Ramos (cell line): ENCODE results near the gene VAV2.

Experiments used
- in situ Hi-C: fragments of 300-500 bp; cut with MboI; formaldehyde crosslinking; loops from one replicate; pipeline ENCODE4 v1.14.3; 2022; ENCODE audit warnings: low sequenced_read_pairs; ENCODE audit not compliant: unreplicated experiment

The VAV2 gene

DNA sequence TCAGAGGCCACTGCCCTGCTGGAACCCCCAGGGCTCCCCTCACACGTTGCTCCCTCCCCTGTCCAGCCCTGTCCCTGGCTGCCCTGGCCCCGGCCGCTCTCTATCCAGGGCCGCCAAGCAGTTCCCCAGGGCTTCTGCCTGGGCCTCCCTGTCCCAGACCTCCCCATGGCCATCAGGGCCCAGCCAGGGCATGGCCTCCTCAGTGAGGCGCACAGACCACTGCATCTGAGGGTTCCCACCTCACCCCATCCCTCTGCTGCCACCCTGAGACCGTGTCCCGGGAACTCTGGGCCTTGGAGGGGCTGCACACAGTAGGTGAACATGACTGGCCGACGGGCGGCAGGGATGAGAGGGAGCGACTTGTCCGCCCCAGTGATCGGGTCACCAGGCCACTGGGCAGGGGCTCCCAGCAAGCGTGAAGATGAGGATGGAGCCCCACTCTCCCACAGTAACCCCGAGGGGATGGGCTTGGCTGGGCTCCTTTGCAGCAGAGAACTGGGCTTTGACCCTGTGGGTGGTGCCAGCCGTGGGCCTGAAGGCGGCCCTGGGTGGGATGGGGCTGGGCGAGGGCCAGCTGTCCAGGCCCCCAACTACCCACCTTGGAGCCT, 145.5 kb downstream of the VAV2 start:
- in situ Hi-C loops: no loop called here

DNA sequence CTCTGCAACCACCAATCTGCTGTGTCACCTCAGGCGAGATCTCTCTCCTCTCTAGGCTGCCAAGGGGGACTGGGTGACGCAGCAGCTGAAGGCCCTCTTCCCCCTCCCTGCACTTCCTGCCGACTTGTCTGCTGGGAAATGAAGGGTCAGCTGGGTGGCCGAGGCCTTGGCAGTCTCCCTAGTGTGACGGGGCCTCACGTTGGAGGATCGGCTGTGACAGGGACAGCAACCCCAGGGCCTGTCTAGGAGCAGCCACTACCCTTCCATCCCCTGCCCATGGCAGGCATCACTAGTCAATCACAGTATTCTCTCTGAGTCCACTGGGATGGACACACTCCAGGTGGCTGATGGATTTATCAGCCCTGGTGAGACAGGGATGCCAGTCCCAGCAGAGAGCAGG, 146.7 kb downstream of the VAV2 start:
- in situ Hi-C loops: no loop called here

DNA sequence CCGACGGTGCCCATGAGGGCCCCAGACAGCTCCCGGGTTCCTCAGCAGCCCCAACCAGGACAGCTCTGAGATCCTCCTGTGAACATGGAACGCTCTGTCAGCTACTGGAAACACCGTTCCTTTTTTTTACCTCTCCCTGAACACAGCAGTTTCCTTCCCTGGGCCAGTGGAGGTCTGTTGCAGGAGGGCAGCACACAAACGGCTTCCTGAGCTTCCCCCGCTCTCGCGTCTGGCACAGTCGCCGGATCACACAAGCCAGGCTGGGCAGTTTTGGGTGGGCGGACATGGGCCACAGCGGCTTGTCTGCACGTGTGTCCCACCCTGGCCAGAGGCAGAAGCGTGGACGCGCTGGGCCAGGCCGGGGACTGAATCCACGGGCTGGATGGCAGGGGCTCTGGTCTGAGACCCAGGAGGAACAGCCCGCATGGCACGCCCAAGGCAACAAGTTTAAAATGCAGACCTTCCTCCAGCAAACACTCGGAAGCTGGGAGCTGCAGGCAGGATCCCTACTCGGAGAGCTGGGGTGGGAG, 147.2 kb downstream of the VAV2 start:
- in situ Hi-C loops: no loop called here

DNA sequence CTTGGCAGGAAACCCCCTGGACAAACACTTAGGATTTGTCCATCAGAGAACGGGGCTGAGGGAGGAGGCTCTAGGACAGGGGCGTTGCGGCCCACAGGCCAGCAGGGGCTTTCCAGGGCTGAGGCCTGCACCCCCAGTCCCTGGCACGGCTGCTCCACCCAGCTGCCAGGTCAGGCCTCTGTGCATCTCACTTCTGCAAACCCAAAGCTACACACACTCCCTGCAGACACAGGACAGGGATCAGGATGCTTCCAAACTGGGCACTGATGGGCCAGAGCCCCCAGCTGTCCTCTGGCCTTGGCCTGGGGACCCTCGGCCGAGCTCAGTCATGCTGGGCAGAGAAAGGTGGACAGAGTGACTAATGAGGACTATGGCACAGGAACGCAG, 147.7 kb downstream of the VAV2 start:
- in situ Hi-C loops: no loop called here

DNA sequence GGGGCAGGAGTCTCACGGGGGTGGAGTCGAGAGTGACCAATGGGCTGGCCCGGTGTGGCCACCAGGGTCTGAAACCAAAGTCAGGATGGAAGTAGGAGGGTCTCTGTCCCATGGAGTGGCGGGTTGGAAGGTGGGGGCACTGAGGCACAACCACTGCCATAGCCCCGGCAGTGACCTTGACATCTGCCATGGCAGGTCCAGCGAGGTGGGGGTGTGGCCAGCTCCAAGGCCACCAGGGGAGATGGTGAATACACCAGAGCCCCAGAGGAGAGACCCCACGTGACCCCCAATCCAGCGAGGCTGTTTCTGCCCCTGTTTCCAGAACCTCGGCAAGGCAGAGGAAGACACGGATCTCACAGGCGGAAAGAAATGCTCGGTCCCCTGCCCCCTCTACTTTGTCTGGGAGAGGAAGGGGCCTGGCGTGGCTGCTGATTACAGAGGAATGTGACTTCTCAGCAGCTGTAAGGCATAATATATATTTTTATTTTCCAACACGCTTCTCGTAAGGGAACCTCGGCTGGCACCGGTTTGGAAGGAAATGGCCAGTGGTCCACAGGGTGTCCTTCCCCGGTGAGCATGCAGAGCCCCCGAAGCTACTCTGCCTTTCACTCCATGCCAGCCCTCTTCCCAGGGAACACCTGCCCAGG, 148.2 kb downstream of the VAV2 start:
- in situ Hi-C loops: no loop called here

DNA sequence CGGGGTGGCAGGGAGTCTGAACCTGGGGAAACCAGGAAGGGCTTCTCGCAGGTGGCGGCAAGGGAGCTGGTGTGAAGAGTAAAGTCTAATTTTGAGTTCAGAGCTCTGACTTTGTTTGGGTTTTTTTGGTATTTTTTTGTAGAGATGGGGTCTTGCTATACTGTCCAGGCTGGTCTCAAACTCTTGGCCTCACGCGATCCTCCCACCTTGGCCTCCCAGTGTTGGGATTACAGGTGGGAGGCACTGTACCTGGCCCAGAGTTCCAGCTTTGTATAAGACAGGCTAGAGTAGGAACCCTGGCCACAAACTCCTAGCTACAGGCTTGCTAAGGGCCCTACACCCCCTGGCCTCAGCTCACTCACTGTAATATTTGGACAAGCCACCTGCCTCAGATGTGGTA, 148.9 kb downstream of the VAV2 start:
- in situ Hi-C loops: no loop called here

DNA sequence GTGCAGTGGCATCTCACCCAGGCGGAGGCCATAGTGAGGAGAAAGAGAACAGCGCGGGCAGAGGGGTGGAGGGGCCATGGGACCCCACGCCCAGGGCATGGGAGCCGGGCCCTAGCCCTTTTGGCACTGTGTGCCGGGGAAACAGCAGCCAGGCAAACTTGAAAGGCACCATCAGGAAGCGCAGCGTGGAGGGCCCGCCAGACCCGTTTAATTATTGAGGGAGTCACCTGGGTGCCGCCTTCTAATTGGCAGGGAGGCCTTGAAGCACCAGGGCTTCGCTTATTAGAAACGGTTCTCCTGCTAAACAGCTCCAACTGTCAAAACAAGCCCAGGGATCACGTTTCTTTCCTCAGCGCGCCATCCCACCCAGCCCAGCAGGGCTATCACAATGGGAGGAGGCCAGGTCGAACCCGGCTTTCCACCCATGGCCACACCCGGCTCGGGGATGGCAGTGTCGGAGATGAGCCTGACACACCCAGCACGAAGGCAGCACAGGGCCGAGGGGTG, 149.3 kb downstream of the VAV2 start:
- in situ Hi-C loops: no loop called here

DNA sequence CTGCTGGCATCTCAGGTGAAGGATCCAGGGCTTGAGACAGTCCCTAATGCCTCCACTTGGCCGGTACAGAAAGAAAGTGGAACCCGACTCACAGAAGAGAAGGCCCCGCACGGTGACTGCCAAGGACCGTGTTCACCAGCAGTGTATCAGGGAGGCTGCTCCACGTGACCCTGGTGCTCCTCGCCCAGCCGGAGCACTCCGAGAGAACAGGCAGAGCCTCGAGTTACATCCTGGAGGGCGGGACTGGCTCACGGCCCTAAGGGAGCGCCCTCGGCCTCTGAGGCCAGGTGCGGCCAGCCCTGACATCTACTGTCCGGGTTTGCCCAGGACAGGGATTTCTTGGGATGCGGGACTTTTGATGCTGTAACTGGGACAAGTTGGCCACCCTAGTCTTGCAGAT, 149.9 kb downstream of the VAV2 start:
- in situ Hi-C loops: no loop called here

DNA sequence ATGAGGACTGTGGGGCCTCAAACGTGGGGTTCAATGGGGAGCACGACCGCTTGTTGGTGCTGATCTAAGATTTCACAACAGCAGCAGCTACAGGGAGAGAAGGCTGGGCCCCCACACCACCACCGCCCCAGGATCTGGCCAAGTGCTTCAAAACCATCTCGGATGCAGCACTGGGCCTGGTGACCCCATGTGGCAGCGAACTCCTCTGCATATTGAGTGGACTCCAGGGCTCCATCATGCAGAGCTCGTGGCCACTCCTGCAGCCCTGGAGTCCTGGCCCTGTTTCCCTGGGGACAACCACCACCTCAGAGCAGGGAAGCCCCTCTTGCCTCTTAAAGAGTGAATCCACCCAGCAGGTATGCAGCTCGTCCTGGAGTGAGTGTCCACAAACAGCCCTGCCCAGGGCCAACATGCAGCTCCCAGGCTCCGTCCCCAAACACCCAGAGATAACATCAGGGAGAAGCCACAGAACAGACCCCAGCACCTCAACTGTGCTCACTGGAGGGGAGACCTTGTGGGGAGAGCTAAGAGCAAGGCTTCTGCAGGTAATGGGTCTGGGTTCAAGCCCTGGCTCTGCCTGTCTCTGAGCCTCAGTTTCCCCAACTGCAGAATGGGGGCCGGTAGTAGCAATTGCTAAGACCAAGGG, 150.8 kb downstream of the VAV2 start:
- in situ Hi-C loops: no loop called here

DNA sequence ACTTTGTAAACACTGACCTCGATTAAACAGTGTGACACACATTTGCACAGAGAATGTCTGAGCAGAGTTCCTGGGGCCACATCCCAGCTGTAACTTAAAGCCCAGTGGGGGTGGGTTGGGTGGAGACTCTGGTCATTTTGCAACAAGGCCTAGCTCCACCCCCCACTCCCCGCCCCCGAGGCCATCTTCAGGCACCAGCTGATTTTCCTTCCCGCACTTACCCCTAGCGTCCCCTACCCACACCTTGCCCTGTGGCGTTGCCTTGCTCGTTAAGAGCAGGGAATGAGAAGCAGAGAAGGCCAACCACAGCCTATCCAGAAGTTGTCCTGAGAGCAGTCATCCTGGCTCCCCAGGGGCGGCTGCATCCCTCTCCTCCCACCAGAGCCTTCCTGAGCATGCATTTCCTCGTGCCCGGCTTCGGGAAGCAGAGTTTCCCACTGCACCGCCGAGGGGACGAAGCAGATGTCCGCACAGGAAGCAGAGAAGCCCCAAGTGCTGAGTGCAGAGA, 152.2 kb downstream of the VAV2 start:
- in situ Hi-C loops: no loop called here

DNA sequence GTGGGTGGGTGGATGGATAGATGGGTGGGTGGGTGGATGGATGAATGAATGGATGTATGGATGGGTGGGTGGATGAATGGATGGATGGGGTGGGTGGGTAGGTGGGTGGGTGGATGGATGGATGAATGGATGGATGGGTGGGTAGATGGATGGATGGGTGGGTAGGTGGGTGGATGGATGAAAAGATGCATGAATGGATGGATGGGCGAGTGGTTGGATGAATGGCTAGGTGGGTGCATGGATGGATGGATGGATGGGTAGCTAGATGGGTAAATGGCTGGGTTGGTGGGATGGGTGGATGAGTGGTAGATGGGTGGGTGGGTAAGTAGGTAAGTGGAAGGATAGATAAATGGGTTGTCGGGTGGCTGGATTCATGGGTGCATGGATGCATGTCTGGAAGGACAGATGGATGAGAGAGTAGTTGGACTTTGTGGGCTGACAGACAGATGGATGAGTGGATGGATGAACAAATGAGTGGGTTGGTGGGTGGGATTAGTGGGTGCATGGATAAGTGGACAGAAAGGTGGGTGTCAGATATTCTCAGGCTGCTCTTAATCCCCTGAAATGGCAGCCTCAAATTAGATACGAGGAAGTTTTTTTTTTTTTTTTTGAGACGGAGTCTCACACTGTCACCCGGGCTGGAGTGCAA, 153.1 kb downstream of the VAV2 start:
- in situ Hi-C loops: no loop called here

DNA sequence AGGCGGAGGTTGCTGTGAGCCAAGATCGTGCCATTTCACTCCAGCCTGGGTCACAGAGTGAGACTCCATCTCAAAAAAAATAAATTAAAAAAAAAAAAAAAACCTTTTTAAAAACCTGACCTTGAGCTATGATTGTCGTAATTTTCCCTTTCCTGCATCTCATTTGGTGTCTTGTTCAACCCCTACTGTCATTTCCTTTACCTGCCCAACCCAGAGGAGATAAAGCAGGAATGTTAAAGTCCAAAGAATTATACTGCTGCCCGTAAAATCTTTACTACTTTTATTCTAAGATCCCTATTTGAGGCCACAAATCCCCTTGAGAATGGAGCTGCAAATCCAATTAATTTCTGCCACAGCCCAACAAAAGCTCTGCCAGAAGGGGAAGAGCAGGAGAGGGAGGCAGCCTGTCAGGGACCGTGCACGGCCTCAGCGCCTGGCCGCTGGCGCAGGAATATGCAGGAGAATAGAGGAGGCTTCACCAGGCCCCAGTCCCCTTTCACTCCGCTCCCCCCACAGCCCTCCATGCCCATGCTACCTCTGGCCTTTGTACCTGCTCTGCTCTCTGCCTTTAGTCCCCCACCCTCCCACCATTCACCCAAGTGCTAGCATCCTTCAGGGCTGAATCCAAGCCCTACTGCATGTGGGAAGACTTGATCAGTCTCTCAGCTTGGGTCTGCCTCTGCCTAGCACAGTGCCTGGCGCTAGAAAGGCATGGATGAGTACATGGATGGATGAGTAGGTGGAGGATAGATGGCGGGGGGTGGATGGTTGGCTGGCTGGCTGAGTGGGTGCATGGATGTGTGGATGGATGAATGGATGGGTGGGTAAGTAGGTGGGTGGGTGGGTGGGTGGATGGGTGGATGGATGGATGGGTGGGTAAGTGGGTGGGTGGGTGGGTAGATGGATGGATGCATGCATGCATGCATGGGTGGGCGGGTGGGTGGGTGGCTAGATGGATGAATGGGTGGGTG, 154.2 kb downstream of the VAV2 start:
- in situ Hi-C loops: no loop called here

DNA sequence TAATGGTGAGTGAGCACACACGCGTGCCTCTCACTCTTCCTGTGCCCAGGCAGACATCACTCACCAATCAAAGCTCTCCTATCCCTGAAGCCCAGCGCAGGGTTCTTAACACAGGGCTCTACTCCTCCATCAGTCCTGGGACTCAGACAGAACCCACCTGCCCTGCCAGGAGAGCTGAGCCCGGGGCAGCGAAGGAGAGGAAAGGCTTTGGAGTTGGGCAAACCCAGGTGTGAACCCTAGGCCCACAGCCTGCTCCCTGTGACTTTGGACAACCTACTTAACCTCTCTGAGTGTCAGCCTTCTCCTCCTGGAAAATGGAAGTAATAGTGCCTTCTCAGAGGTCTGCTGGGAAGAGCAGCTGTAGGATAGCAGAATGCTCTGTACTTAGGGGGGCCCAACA, 155.3 kb downstream of the VAV2 start:
- in situ Hi-C loops: no loop called here

DNA sequence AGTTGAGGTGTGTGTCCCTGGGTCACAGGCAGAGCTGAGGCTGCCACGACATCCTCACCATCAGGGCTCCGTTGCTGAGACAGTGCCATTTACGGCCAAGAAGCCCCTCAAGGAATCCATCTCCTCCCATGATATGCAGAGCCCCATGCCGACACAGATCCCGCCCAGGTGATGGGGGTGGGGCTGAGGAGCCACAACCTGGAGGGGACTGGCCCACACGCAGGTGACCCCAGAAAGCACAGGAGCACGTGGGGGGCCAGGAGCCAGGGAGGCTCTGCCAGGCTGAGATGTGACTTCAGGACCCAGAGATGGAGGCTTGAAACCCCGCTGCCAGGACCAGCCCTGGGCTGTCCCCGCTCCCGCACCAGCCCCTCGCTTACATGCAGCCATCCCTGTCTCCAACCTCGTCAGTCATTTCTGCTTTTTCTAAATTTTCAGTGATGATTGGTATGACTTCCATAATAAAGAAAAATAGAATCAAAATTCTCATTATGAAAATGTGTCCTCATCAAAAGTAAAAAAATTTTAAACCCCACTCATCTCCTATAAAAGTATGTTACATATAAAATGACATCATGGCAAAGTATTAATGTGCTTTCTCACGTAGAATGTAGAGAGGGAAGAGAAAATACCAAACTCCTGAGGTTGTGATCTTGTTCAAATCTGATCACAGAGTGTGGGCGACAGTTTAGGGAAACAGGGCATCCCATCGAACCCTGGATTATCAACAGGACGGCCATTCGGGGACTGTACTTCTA, 155.9 kb downstream of the VAV2 start:
- in situ Hi-C loops: no loop called here

DNA sequence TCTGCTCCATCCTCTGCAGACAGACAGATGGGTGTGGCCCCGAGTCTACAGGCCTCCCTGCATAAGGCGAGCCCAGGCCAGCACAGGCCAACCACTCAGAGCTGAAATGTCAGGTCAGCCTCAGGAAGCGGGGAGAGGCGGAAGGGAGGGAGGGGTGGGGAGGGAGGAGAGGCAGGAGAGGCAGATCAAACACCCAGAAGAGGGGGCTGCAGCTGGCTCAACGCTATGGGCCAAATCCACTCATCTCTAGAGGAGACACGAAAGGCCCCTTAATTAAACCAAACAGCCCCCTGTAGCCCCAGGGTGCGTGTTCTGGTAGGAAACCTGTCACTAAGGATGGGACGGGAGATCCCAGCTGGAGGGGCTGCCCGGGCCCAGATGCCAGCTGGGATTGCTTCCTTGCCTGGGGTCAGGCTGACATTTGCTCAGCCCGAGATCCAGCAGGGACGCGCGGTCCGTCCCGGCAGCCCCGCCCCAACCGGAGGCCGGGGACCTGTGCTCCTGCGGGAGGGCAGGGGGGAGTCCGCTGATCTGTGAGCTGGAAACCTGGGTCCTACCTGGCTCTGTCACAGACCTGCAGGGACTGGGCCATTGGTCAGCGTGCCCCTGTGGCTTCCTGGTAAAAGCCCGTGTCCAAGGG, 156.7 kb downstream of the VAV2 start:
- in situ Hi-C loops: no loop called here

DNA sequence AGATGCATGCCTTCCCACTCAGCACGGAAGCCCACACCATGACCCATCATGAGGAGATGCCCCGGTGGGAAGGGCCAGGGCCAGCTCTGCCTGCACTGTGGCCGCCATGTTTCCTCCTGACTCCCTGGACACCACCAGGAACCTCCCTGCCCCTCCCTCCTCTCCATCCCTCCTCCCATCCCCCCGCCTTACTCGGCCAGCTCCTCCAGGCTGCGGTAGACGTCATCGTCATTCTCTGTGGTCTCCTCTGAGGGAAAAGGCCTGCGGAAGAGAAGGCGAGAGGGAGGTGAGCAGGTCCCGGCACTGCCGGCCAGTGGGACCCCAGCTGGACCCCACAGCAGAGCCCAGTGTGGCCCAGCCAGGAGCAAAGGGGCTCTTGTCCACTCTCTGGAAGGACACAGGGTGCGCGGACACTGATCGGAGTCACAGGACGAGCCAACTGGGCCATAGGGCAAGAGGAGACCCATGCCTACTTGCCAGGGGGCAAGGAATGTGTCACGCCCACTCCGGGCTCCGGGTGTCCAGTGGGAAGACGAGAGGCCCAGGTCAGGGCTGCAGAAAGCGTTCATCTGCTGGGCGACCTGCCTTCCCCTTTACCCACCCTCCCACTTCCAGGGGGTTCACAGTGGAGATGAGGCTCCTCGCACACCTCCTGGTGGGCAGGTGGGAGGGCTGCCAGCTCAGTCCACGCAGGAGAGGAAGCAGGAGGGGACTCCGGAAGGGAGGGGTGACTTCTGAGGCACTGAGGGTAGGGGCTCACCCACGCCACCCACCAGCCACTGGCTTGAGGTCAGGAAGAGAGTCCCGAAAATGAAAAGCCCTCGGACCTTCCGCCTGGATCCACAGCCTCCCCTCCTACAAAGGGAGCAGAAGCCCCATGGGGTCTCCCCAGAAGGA, 157.8 kb downstream of the VAV2 start:
- in situ Hi-C loops: no loop called here

DNA sequence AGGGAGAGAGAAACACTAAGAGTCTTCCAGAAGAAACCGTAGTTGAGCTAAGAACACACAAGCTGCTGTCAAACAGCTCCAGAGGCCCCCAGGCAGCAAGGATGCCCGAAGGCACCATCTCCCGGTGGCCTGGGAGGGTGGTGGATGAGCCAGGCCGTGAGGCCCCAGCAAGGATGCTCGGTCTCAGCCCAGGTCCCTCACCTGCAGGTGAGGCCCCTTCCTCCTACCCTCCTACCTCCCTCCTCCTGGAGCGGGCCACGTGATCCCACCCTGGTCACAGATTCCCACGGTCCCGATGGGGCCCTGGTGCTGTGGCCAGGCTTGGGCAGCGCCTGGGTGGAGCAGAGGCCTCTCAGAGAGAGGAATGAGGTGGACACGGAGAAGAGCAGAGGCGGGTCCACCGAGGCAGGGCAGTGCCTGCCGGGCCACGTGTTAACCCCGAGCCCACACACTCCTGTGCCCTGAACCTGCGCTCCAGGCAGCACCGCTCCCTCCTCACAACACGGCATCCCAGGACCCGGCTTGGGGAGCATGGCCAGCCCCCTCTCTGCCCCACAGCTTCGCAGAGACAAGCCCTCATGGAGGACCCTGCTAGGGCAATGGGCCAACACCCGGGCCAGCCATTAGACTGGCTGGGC, 158.6 kb downstream of the VAV2 start:
- in situ Hi-C loops: no loop called here
